ENCODE results near the gene OTOF.

GRCh38 chr2:26424221-26424620, 53.7 kb downstream of the OTOF start:
- no peak for TF ChIP-seq KDM5A (IDR thresholded peaks at IDR 0.05)
- no peak for TF ChIP-seq CHD2 (IDR thresholded peaks at IDR 0.05; ENCODE audit: low read length, partially characterized antibody)
- no peak for TF ChIP-seq CTCF (IDR thresholded peaks at IDR 0.05)
- TF ChIP-seq USF2 (IDR thresholded peaks at IDR 0.05) = no peak
- no peak for TF ChIP-seq HDAC2 (IDR thresholded peaks at IDR 0.05)
- TF ChIP-seq RAD21 (conservative IDR thresholded peaks at IDR 0.05 in 1 of 2, IDR thresholded peaks at IDR 0.05 in 1 of 2) = no peak
- TF ChIP-seq RARB (CRISPR knock-in tag; IDR thresholded peaks at IDR 0.05) = no peak
- no peak for TF ChIP-seq MAFK (IDR thresholded peaks at IDR 0.05; ENCODE audit: partially characterized antibody)
- no peak for TF ChIP-seq KDM1A (IDR thresholded peaks at IDR 0.05; ENCODE audit: low read depth)
- TF ChIP-seq JUN (IDR thresholded peaks at IDR 0.05) = no peak
- no peak for TF ChIP-seq TP53 (CRISPR knock-in tag; IDR thresholded peaks at IDR 0.05)
- no peak for TF ChIP-seq CEBPB (IDR thresholded peaks at IDR 0.05)
- TF ChIP-seq RCOR1 (IDR thresholded peaks at IDR 0.05; ENCODE audit: low read depth, low read length) = no peak
- TF ChIP-seq MYC (IDR thresholded peaks at IDR 0.05; ENCODE audit: borderline replicate concordance, low read length) = no peak

Measured in A549 (cell line).